Nephron progenitor cell (in vitro differentiated cells): ENCODE data around the gene PFN2.
A peak's percentile ranks its signal among the peaks of the same experiment; 100 is the strongest.

Source experiments
- DNase-seq: peaks from one replicate; pipeline ENCODE4 v3.0.0; 2021
- H3K27ac Mint-ChIP-seq: 2 replicates; pipeline ENCODE4 v1.8.0; 2021; ENCODE audit warnings: mild to moderate bottlenecking, moderate library complexity, mixed read lengths
- H3K27me3 Mint-ChIP-seq: 2 replicates; pipeline ENCODE4 v1.8.0; 2021; ENCODE audit warnings: mild to moderate bottlenecking, low read depth, mixed read lengths; ENCODE audit not compliant: poor library complexity
- H3K36me3 Mint-ChIP-seq: 2 replicates; pipeline ENCODE4 v1.8.0; 2021; ENCODE audit warnings: low read depth, mixed read lengths
- H3K4me1 Mint-ChIP-seq: 2 replicates; pipeline ENCODE4 v1.8.0; 2021; ENCODE audit warnings: mixed read lengths
- H3K4me3 Mint-ChIP-seq: 2 replicates; pipeline ENCODE4 v1.8.0; 2021; ENCODE audit warnings: mild to moderate bottlenecking, moderate library complexity, mixed read lengths
- H3K9me3 Mint-ChIP-seq: 2 replicates; pipeline ENCODE4 v1.8.0; 2021; ENCODE audit warnings: mild to moderate bottlenecking, moderate library complexity, mixed read lengths
- CTCF ChIP-seq: fragments of 200-600 bp; sonication (generic); IDR thresholded peaks from 2 replicates; pipeline ENCODE4 v1.5.0; 2021; ENCODE audit warnings: antibody characterized with exemption

The PFN2 gene

GRCh38 chr3:149970716-149971402, at the start of gene PFN2:
Gene PFN2, minus strand, starts transcription at chr3:149970895. Its CDS starts 39 bp downstream, at chr3:149970856.
- DNase-seq = peak; percentile 78
- no peak for TF ChIP-seq CTCF

GRCh38 chr3:150015901-150016300, 45.2 kb upstream of the PFN2 start:
- peaks cover 16% of the 10 kb centered on the region for H3K4me1 Mint-ChIP-seq
- no peak for DNase-seq
- no peak overlapping the region for H3K27ac Mint-ChIP-seq
- H3K27me3 Mint-ChIP-seq = no peaks in the 10 kb centered on the region
- no peak overlapping the region for H3K4me3 Mint-ChIP-seq
- no peak for TF ChIP-seq CTCF
- no peaks in the 10 kb centered on the region for H3K36me3 Mint-ChIP-seq
- H3K9me3 Mint-ChIP-seq = no peaks in the 10 kb centered on the region

More at GRCh38 chr3:149970716-149971402, at the start of gene PFN2:
- Mint-ChIP-seq H3K4me3 (peak within 1 kb of the TSS; percentile 98), H3K9me3 (no peaks in the 10 kb centered on the region), H3K36me3 (peaks cover 15% of the 10 kb centered on the region), H3K4me1 (peaks cover 53% of the 10 kb centered on the region), H3K27me3 (no peaks in the 10 kb centered on the region), H3K27ac (peak within 1 kb of the TSS; percentile 100)

GRCh38 chr3:150014782-150015181, 44.1 kb upstream of the PFN2 start:
- no peaks in the 10 kb centered on the region for H3K9me3 Mint-ChIP-seq
- no peak for DNase-seq
- no peak overlapping the region for H3K4me3 Mint-ChIP-seq
- no peaks in the 10 kb centered on the region for H3K27me3 Mint-ChIP-seq
- no peak for TF ChIP-seq CTCF
- H3K36me3 Mint-ChIP-seq = no peaks in the 10 kb centered on the region
- H3K4me1 Mint-ChIP-seq = peaks cover 16% of the 10 kb centered on the region
- no peak overlapping the region for H3K27ac Mint-ChIP-seq

GRCh38 chr3:150013801-150014200, 43.1 kb upstream of the PFN2 start:
- TF ChIP-seq CTCF = no peak
- Mint-ChIP-seq H3K4me3 (no peak overlapping the region), H3K27me3 (no peaks in the 10 kb centered on the region), H3K36me3 (no peaks in the 10 kb centered on the region), H3K27ac (no peak overlapping the region), H3K9me3 (no peaks in the 10 kb centered on the region), H3K4me1 (peaks cover 9% of the 10 kb centered on the region)
- no peak for DNase-seq

- TF ChIP-seq CTCF = no peak
- no peak for DNase-seq
- H3K36me3 Mint-ChIP-seq = no peaks in the 10 kb centered on the region
- no peaks in the 10 kb centered on the region for H3K27me3 Mint-ChIP-seq
- no peak overlapping the region for H3K27ac Mint-ChIP-seq
- no peaks in the 10 kb centered on the region for H3K4me1 Mint-ChIP-seq
- no peak overlapping the region for H3K4me3 Mint-ChIP-seq
- no peaks in the 10 kb centered on the region for H3K9me3 Mint-ChIP-seq
Measured at GRCh38 chr3:150006794-150007193, 36.1 kb upstream of the PFN2 start.
